CD4-positive, alpha-beta T cell treated with Interleukin-6 for 4 hours (primary cell): Measurements from ENCODE around the gene SPDYE17.
"Not testable (repeated sequence)": the region's sequence is repeated elsewhere in the genome, so short reads cannot be mapped to it uniquely, and the experiment has no call there.

Source experiments
- DNase-seq: peaks from one replicate; pipeline ENCODE4 v3.0.0-alpha.2; 2020; ENCODE audit warnings: mixed read lengths

Gene SPDYE17, protein sequence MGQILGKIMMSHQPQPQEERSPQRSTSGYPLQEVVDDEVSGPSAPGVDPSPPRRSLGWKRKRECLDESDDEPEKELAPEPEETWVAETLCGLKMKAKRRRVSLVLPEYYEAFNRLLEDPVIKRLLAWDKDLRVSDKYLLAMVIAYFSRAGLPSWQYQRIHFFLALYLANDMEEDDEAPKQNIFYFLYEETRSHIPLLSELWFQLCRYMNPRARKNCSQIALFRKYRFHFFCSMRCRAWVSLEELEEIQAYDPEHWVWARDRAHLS

DNA sequence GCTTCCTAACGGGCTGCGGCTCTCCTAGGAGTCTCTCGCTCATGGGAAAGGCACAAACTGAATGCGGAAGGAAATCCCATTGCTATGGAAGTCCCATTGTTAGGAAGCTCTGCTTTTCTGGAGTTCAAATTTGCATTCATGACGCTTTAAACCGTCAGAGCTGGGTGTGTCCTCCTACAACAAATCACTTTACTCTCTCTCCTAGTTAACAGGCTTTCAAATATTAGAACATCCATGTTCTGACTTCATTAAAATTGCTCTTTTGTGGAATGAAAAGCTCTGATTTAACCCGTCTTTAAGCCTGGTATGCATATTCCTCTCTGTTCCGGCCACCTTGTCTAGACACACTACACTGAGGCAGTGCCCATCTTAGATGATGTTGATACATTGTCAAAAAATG lies at the start of gene SPDYE17:
TSS of gene SPDYE17 (minus strand) at position 101 of the 400 bp plus-strand sequence. CDS start 1,791 bp downstream, outside the sequence.
- not testable (repeated sequence) for DNase-seq

- DNase-seq = not testable (repeated sequence)
These were observed 48.1 kb upstream of the SPDYE17 start for GRCh38 chr7:77080236-77080635.

DNA sequence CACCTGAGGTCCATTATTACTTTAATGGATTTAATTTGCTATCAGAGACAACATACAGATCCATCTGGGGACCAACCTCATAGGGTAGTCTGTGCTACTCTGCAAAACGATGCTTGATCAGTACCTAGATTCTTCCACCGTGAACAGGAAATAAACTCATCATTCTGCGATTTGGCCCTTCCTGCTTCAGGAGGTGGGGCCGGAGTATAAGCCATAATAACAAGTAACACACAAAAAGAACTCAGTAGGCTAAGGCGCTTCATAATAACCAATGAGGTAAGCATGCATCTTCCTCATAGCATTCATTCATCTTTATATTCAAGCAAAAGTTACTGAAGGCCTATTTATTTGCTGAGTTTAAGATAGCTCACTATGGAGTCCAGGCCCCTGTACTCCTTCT lies 47.5 kb upstream of the SPDYE17 start:
- DNase-seq = not testable (repeated sequence)

- DNase-seq = not testable (repeated sequence)
These were observed 47.0 kb upstream of the SPDYE17 start for GRCh38 chr7:77079112-77079511.

- DNase-seq = not testable (repeated sequence)
These were observed 44.9 kb upstream of the SPDYE17 start for GRCh38 chr7:77077060-77077459.

- not testable (repeated sequence) for DNase-seq
These were observed 42.7 kb upstream of the SPDYE17 start for GRCh38 chr7:77074786-77075396.

DNA sequence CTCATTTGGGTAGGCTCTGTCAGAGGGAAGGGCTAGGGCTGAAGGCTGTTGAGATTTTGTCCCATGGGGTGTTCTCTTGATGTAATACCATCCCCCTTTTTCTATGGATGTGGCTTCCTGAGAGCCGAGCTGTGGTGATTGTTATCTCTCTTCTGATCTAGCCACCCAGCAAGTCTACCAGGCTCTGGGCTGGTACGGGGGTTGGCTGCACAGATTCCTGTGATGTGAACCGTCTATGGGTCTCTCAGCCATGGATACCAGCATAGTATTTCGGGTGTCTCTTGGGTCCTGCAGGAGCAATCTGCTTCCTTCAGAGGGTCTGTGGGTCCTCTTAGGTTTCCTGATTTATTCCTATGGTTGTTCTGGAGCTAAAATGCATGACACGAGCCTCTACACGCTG lies 38.9 kb upstream of the SPDYE17 start:
- not testable (repeated sequence) for DNase-seq

DNA sequence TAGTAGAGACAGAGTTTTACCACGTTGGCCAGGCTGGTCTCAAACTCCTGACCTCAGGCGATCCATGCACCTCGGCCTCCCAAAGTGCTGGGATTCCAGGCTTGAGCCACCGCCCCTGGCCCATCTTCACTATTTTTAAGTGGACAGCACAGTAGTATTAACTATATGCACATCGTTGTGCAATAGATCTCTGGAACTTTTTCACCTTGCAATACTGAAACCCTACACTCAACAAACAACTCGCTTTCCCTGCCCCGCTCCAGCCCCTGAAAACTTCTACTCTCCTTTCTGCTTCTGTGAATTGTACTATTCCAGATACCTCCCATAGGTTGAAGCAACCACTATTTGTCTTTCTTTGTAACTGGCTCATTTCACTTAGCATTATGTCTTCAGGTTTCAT lies 33.7 kb upstream of the SPDYE17 start:
- DNase-seq = not testable (repeated sequence)

- DNase-seq = not testable (repeated sequence)
These were observed 31.6 kb upstream of the SPDYE17 start for GRCh38 chr7:77063732-77064131.

DNA sequence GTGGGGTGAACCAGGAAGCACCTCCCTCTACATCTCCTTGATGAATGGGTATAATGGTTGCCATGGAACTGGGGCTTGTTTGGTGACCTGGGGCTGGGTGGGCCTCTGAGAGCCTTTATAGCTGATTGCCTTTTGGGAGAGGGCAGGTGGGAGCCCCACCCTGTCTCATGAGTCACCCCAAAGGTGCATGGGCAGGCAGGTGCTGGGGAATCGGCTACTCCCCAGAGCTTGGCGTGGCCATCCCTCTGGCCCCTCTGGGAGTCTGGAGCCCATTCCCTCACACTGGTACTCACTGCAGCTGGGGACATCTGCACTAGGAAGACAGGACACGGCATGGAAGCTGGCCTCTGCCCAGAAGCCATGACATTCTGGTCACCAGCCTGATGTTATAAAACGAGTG lies 30.4 kb upstream of the SPDYE17 start, which contains the start of gene SPDYE18:
TSS of gene SPDYE18 (minus strand) at position 2 of the 400 bp plus-strand sequence. CDS start 2,046 bp downstream, outside the sequence.
- DNase-seq = not testable (repeated sequence)

GRCh38 chr7:77026349-77026748 lies 5.8 kb downstream of the SPDYE17 start:
- not testable (repeated sequence) for DNase-seq

GRCh38 chr7:77010074-77010680 lies 22.0 kb downstream of the SPDYE17 start:
- DNase-seq = not testable (repeated sequence)

DNA sequence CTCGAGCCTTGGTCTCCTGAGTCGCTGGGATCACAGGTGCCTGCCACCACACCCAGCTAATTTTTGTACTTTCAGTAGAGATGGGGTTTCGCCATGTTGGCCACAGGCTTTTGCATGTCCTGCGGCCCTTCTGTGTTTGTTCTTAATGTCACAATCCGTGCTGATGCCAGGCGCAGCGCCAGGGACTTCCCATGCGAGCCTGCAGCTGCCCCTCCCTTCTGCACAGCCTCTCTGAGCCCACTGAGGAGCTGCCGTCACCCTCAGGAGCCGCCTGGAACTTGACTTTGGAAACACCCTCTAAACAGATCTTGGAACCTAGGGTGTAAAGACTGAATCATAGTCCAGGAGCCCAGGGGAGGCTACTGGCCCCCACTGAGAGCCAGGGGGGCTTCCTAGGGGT lies 24.2 kb downstream of the SPDYE17 start:
- DNase-seq = not testable (repeated sequence)

DNA sequence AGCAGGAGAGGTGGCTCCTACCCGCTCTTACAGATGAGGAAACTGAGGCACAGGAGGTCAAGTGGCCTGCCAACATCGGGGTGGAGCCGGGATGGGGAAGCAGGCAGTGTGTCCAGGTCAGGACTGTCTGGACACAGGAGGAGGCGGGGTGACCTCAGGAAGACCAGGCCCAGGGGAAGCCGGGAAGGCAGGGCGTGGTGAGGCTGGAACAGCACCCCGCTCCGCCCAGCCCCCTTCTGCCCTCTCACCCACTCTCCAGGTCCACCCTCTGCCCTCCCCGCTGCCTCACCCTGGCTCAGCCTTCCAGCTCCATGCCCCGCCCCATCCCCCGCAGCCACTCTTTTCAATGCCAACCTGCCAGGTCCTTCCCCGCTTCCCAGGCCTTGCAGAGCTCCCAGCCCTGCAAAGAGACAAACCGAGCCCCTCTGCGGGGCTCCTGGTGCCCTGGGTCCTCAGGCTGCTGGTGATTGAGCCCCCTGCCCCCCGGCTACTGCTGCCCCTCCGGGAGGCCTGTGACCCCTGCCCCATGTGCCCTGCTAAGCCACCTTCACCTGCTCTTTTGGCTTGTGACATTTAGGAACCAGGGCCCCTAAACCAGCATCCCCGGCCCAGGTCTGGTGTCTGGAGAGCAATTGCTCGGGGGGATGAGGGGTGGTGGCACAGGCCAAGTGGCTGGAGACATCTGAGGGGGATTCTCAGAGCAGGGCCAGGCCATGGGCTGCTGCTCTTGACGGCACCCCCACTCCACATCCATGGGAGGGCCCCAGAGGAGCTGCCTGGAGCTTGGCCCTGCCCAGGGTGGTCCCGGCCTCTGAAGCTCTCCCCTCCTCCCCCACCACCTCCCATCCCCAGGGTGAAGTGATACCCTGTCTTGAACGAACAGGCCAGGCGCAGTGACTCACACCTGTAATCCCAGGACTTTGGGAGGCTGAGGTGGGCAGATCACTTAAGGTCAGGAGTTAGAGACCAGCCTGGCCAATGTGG lies 25.7 kb downstream of the SPDYE17 start:
- not testable (repeated sequence) for DNase-seq

GRCh38 chr7:77005461-77006057 lies 26.6 kb downstream of the SPDYE17 start:
- DNase-seq = not testable (repeated sequence)

DNA sequence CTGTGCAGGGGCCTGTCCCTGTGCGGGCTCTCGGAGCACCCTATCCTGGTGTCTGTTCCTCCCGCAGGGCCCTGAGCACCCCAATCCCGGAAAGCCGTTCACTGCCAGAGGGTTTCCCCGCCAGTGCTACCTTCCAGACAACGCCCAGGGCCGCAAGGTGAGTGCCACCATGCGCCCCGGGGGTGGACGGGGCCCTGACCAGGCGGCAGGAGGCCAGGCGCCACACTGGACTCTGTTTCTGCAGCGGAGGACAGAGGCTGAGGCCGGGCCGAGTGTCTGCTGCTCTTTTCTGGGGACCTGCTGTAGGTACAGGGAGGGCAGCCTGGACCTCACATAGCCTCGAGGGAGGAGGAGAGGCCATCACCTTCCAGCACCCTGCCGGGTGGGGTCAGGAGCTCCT lies 28.0 kb downstream of the SPDYE17 start:
- not testable (repeated sequence) for DNase-seq

GRCh38 chr7:77003241-77003640 lies 28.9 kb downstream of the SPDYE17 start:
- not testable (repeated sequence) for DNase-seq

DNA sequence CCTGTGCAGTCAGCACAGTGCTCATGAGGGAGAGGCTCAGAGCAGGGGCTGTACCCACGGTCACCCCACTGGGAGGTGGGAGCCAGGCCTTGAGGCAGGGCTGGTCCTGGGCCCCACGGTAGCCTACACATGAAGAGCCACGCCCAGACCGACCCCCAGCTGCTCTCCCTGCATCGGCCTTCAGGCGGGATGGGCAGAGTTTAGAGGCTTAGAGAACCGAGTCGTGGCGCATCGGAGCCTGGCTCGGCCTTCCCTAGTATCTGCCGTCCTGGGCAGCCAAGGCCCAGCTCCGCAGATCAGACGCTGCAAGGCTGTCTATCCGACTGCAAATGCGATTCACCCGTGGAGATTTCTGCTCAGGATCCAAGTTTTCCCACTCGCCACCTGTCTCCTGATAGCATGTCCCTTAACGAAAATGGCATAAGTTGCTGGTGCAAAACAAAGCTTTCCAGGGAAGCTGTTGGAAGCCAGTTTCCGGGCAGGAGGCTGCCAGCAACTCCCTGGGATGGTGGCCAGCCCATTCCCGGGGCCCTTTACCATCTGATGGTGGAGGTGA lies 29.4 kb downstream of the SPDYE17 start:
- not testable (repeated sequence) for DNase-seq

DNA sequence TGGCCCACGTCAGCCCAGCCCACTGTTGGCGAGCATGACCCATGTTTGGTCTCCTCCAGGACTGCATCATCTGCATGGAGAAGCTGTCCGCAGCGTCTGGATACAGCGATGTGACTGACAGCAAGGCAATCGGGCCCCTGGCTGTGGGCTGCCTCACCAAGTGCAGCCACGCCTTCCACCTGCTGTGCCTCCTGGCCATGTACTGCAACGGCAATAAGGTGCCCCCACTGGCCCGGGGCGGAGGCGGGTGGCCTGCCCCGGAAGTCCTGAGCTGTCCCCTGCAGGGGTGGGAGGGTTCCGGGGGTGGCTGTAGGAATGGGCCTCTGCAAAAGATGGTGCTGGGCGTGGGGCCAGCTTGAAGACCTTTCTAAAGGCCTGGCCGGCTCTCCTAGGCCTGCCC lies 30.1 kb downstream of the SPDYE17 start:
- not testable (repeated sequence) for DNase-seq

GRCh38 chr7:76999474-77000107 lies 32.6 kb downstream of the SPDYE17 start:
- not testable (repeated sequence) for DNase-seq
